Activated CD4-positive, CD25-positive, alpha-beta regulatory T cell treated with anti-CD3 and anti-CD28 coated beads, Interleukin-2, amount 50 U/mL, for 24 hours (primary cell): ENCODE measurements around the gene COL1A1.
A peak's percentile ranks its signal among the peaks of the same experiment; 100 is the strongest.

Experiments used
- ATAC-seq, 2 donors: fragments of 150-1000 bp; cut with Tn5 transposase; one replicate each; pipeline ENCODE4 v1.10.0; 2021; ENCODE audit warnings: mild to moderate bottlenecking in 1 of 2, moderate library complexity in 1 of 2

Gene COL1A1

DNA sequence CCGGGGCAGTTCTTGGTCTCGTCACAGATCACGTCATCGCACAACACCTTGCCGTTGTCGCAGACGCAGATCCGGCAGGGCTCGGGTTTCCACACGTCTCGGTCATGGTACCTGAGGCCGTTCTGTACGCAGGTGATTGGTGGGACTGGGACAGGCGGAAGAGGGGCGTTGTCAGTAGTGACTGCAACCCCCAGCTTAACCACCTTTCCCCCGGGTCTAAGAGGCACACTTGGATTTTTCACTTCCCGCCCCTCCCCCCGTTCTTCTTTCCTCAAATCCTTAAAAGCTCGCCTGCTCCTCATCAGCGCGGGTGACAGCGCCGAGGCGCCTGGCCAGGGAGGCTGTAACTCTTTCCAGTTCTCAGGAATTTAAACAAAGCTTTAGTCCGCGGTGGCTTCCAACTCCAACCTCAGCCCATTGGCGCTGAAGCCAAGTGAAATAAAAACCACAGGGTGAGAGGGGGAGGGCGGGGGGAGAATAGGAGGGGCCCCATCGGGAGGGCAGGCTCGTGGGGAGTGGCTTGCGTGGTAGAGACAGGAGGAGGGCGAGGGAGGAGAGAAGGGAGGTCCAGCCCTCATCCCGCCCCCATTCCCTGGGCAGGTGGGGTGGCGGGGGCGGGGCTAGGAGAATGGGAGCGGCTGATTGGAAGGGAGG, 1.5 kb downstream of the COL1A1 start:
- ATAC-seq, result peak; percentile 65 to 67

GRCh38 chr17:50199211-50199802, 2.1 kb downstream of the COL1A1 start:
- no peak for ATAC-seq

GRCh38 chr17:50198026-50198669, 3.3 kb downstream of the COL1A1 start:
- ATAC-seq, result no peak

DNA sequence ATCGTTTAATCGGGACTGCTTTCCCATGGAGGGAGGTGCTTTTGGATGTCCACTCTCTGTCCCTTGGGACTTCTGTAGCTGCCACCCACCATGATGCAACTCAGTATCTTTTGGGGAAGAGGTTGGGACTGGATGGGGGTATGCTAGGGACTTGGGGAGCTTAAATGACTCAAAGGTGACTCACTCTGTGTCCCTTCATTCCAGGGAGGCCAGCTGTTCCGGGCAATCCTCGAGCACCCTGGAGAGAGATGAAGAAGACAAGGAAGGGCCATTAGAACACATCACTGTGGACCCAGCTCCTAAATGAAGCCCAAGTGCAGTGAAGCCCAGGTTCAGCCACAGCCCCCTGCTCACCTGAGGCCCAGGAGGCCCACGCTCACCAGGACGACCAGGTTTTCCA, 4.6 kb downstream of the COL1A1 start:
- no peak for ATAC-seq

DNA sequence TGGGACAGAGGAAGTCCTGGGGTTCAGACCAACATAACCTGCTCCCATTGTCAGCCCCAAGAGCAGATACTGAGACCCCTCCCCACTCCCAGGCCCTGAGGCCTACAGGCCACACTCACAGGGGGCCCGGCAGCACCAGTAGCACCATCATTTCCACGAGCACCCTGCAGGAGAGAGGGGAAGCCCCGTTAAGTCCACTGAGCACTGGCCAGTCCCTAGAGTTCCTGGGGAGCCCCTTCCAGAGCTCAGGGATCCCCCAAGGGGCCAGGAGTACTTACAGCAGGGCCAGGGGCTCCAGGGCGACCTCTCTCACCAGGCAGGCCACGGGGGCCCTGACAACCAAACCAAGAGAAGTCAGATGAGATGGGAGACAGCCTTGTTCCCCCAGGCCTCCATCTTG, 5.4 kb downstream of the COL1A1 start:
- ATAC-seq, result no peak

DNA sequence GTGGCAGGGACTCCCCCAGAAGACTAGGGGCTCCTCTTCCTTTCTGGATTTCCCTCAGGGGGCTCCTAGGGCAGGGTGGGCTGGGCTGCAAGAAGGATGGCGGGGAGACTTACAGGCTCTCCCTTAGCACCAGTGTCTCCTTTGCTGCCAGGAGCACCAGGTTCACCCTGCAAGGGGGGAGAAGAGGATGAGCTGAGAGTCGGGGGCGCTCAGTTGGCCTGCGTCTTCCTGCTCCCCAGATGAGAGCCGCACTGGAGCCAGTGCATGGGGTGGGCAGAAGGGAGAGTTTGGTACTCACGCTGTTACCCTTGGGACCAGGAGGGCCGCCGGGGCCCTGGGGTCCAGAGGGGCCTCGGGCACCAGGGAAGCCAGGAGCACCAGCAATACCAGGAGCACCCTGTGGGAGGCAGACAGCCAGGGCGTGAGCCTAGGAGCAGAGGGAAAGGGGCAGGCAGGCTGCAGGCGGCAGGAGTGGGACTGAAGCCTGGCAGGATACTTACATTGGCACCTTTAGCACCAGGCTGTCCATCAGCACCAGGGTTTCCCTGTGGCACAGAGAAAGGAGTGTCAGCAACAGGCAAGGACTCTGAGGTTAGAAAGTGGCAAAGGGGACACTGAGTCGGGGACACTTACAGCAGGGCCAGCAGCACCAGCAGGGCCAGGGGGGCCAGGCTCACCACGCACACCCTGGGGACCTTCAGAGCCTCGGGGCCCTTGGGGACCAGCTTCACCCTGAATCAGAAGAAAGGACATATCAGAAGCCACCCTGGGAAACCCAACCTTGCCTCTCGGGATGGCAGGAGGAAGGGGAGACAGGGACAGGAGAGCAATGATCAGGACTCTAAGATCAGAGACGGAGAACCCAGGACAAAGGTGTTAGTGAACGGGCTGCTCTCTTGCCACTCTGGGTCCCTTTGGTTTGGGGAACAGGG, 6.2 kb downstream of the COL1A1 start:
- no peak for ATAC-seq

DNA sequence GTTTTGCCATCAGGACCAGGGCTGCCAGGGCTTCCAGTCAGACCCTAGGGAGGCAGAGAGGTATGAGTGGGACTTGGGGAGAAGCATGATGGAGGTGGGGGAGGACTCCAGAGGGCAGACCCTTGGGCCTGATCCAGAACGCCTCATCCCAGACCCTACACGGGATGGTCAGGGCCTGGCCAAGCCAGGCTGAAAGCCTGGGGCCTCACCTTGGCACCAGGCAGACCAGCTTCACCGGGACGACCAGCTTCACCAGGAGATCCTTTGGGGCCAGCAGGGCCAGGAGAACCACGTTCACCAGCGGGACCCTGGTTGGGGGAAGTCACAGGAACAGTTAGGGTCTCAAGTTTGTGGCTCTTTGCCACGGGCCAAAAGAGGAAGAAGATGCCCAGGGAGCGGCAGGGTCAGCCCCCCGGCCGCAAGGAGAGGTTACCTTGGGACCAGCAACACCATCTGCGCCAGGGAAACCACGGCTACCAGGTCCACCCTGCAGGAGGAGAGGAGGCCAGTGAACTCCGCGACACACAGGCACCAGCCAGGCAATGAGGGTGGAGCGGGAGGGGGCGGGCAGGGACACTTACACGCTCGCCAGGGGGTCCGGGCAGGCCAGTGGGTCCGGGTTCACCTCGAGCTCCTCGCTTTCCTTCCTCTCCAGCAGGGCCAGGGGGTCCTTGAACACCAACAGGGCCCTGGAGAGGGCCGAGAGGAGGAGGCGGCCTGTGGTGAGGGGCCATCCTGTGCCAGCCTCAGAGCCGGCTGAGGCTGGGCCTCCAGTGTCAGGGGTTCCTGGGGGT, 7.1 kb downstream of the COL1A1 start:
- no peak for ATAC-seq

GRCh38 chr17:50192618-50193291, 8.7 kb downstream of the COL1A1 start:
- ATAC-seq, result peak in 1 of 2 donors; percentile 22

GRCh38 chr17:50192144-50192617, 9.2 kb downstream of the COL1A1 start:
- no peak for ATAC-seq

DNA sequence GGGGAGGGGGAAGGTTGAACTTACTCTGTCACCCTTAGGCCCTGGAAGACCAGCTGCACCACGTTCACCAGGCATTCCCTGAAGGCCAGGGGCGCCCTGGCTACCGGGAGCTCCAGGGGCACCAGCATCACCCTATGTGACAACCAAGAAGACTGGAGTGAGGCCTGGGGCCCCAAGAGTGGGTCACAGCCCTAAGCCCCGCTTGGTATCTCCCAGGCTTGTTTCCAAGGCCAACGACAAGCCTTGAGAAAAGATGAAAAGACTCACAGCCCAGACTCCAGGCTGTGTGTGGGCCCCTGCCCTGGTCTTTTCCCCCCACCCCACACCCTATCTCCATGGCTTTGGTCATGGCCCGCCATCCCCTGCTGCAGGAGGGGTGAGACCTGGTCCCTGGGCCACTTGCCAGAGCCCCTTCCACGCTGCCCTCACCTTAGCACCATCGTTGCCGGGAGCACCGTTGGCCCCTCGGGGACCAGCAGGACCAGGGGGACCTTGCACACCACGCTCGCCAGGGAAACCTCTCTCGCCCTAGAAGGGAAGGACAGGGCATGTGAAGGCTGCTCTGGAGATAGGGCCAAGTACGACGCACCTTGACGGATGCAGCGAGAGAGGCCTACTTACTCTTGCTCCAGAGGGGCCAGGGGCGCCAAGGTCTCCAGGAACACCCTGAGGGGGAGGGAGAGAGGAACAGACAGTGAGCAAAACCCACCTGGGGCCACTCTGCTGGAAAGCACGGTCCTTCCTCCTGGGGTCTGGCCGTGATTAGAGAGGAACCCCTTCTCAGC, 9.9 kb downstream of the COL1A1 start:
- no peak for ATAC-seq

- no peak for ATAC-seq
Measured at GRCh38 chr17:50190603-50191358, 10.7 kb downstream of the COL1A1 start.

DNA sequence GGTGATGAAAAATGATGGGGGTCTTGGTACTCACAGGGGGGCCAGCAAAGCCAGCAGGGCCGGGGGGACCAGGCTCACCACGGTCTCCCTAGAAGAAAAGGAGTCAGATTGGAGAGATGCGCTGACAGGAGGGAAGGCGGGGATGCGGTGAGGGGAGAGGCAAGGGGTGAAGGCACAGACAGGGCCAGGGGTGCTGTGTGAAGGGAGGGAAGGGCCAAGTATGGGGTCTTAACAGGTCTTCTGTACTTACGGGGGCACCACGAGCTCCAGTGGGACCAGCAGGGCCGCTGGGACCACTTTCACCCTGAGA, 11.2 kb downstream of the COL1A1 start:
- ATAC-seq, result no peak

DNA sequence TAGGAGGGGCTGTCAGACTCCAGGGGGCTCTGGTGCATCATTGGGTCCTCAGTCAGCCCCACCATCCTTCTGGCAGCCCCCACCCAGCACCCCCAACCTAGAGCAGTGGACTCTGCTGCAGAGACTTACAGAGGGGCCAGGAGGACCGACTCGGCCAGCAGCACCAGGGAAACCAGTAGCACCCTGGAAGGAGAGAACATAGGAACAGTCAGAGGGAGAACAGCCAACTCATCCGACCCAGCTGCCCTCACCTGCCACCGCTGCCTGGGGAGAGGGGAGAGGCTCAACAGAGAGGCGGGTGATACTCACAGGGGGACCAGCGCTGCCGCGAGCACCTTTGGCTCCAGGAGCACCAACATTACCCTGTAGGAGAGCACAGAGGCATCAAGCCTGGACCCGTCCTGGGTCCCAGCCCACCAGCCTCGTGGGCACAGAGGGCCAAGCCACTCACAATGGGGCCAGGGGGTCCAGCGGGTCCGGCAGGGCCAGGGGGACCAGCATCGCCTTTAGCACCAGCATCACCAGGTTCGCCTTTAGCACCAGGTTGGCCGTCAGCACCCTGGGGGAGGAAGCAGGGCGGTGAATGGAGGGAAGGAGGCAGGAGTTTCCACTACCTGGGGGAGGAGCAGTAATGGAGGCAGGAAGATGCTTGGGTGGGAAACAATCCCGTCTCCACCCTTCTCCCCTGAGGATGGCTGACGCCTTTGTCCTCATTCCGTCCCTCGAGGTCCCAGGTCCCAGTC, 11.7 kb downstream of the COL1A1 start:
- no peak for ATAC-seq

DNA sequence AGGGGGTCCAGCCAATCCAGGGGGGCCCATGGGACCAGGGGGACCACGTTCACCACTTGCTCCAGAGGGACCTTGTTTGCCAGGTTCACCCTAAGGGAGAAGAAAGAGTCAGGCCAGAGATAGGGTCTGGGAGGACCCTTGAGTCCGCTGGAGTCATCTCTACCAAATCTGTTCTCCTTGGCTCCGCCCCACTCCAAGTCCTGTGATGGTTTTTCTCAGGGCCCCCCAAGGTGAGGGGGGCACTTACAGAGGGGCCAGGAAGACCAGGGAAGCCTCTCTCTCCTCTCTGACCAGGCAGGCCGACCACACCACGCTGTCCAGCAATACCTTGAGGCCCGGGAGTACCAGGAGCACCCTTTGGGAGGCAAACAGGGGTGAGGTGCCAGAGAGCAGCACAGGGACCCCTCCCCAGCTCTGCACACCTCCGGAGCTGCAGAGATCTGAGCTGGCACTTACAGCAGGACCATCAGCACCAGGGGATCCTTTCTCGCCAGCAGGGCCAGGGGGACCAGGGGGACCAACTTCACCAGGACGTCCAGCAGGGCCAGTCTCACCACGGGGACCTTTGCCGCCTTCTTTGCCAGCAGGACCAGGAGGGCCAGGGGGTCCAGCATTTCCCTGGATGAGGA, 12.4 kb downstream of the COL1A1 start:
- no peak for ATAC-seq

- no peak for ATAC-seq
Measured at GRCh38 chr17:50188531-50188920, 12.9 kb downstream of the COL1A1 start.

DNA sequence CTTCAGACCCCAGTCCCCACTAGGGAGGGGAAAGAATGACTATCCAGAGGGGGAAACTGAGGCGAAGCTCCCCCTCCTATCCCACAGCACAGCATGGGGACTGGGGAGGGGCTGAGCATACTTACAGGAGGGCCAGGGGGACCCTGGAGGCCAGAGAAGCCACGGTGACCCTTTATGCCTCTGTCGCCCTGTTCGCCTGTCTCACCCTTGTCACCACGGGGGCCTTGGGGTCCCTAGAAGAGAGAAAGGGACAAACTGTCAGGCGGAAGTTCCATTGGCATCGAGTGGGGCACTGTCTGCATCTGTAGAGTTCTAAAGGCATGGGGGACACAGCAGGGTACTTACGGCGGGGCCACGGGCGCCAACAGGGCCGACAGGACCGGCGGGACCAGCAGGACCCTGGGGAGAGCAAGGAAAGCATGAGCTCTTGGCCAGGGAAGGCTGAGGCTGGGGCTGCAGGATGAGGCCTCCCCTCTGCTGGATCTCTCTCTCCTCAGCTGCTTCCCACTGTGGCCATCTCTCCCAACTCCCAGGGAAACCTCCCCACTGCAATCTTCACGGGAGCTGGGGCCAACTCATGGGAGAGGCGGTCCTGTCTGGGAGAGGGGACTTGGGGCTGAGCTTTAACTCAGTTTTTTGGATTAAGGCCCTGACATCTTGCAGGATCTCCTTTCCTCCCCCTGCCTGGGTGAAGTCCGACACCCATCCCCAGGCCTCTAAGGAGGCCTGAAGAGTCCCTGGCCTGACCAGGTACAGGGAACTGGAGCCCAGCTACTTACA, 13.5 kb downstream of the COL1A1 start:
- ATAC-seq, result no peak

DNA sequence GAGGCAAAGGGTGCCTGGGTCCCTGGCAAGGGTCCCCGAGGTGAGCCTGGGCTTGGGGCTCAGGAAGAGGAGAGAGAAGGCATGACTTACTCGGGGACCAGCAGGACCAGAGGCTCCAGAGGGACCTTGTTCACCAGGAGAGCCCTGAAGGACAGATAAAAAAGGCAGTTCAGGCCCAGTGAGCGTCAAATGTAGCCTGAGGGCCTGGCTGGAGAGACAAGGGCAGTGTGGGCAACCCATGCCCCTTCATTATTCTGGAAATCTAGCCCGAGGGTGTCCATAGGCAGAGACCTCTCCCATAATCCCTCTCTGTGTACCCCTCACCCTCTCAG, 14.1 kb downstream of the COL1A1 start:
- no peak for ATAC-seq

DNA sequence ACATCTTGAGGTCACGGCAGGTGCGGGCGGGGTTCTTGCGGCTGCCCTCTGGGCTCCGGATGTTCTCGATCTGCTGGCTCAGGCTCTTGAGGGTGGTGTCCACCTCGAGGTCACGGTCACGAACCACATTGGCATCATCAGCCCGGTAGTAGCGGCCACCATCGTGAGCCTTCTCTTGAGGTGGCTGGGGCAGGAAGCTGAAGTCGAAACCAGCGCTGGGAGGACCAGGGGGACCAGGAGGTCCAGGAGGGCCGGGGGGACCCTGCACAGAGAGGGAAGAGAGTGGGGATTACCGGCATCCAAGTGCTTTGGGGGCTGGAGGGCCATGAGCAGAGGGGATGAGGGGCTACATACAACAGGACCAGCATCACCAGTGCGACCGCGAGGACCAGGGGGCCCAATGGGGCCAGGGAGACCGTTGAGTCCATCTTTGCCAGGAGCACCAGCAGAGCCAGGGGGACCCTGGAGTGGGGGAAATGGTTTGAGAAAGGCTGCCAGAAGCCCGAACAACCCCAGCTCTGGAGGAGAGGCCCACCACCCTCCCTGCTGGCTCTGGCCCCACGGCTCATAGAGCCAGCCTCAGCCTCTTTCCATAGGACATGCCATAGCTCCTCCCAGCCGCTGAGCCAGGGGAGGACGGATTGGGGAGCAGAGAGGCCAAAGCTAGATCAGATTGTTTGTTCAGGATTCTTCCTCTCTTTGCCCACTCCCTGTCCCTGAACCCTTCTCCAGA, 14.6 kb downstream of the COL1A1 start:
- ATAC-seq, result no peak
